GM21619 (cell line): ENCODE measurements around the gene SCN2A.

Experiments
- ATAC-seq: cut with Tn5 transposase; IDR thresholded peaks from one replicate; pipeline ENCODE4 v1.9.1; 2021; ENCODE audit not compliant: unreplicated experiment

The SCN2A gene

DNA sequence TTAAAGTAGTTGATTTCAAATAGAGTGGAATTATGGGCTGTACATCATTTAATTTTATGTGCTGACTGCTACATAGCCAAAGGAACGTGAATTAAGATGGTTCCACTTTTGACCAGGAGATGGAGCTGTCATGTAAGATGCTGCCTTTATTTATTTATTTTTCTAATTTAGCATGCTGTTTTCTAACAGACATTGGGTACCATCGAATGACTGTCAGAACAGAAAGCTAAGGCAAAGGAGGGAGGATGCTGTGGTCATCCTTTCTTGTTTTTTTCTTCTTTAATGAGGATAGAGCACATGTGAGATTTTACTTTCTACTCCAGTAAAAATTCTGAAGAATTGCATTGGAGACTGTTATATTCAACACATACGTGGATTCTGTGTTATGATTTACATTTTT is at the start of gene SCN2A:
Gene SCN2A (plus strand): TSS at position 185 of the 400 bp plus-strand sequence. CDS start 56,410 bp downstream, outside the sequence.
- ATAC-seq = peak; percentile 67

- no peak for ATAC-seq
These were observed 48.0 kb upstream of the SCN2A start for GRCh38 chr2:165191096-165191728.

- ATAC-seq = no peak
These were observed 46.5 kb upstream of the SCN2A start for GRCh38 chr2:165192729-165193128.

DNA sequence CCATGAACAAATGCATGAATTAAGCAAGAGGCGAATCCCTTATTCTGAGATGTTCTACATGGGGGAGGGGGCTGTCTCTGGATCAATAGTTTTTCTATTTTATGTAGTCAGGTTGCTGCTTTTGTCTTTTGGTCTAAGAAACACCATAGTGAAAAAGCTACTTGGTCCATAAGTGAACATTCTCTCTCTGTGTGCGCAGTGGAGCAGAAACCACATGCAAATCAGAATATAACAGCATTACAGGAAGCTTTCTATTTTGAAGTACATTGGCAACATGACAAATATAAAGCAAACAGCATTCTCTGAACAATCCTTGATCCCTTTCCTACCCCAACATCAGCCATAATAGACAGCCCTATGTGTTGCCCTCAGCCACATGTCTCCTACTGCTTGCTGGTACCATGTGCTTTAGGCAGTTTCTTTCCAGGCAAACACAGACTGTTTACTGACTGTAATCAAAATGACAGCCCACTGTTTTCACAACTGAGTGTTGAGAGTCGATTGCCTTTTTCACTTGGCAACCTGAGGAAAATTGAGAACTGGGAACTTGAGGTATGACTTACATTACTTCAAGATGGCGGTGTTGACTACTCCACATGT is 45.9 kb upstream of the SCN2A start:
- peak; percentile 94 for ATAC-seq

DNA sequence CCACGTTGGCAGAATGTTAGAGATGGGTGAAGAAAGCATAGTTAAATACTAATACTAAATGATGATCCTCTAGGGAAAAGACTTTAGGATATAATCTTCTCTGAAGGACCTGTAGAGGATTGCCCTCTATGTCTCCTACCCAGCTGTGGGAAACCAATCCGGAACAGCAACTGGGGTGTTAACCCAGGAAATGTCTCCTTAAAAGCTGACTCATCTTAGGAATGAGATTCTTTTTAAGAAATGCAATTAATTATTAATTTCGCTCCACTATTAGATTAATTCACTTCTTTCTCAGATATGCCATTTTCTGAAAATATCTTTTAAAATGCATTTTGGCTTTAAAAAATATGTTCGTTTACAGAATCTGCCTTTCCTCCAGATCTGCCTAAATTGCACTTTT is 42.8 kb upstream of the SCN2A start:
- no peak for ATAC-seq

GRCh38 chr2:165197346-165197745 is 41.9 kb upstream of the SCN2A start:
- no peak for ATAC-seq

- ATAC-seq = no peak
These were observed 41.0 kb upstream of the SCN2A start for GRCh38 chr2:165198181-165198580.

DNA sequence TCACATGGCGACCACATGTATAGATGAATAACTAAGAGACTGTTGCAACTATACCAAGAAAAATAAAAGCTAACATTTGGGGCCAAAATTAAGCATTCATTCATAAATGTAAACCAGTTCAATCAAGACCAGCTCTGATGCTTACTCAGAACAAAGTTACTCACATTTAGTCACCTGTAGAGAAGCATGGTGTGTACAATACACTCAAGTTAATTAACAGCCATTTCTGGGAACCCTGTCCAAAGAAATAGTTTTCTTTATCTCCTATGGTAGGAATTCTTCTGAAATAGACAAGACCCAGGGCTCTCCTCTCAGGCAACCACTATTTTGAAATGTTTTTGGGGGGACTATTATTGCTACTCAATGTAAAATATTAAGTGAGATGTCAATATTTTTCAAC is 37.0 kb upstream of the SCN2A start:
- ATAC-seq = no peak

DNA sequence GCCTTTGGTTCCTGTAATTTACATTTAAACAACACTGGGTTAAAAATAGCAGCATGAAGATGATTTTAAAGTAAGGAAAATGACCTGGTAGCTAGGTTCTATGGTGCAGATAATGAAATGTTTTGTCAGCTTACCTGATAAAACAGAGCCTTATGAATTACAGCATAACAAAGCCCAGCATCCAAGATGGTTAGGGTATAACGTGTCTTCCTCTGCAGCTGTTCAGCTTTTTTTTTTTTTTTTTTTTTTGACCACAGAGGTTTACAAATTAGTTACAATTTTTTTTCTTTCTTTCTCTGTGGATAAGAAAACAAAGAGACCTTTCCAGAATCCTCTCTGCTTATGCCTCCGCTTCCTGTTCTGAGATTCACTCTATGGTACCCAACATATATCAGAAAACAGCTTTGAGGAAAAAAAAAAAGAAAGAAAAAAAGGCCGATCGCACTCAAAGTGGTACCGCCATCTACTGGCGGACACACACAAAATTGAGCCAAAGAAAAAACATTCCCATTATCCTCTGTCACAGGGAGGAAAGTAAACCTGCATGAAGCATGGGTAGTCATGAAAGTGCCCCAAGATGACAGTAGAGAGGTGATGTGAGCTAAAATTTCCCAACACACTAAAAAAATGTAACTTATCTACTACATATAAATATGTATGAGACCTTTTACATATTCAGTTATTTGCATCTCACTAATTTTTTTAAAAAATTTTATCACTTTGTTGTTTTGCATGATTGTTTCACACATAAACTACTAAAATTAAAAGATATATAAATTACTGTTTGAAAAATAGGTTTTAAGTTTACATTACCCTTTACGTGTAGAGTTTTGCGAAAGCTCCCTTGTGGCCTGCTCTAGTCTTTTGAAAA is 35.3 kb upstream of the SCN2A start, which contains the start of gene SCN3A:
Gene SCN3A (minus strand): TSS at position 362 of the 871 bp plus-strand sequence. CDS start 27,656 bp downstream, outside the sequence.
- ATAC-seq = peak; percentile 78

DNA sequence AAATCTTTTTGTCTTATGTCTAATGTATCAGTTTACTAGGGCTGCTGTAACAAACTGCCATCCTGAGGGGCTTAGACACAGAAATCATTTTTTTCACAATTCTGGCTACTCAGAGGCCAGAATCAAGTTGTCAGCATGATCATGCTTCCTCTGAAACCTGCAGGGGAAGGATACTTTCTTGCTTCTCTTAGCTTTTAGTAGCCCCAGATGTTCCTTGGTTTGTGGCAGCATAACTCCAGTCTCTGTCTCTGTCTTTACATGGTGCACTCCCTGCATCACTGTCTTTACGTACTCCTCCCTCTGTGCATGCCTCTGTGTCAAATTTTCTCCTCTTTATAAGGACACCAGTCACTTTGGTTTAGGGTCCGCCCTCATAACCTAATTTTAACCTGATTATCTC is 33.3 kb upstream of the SCN2A start:
- no peak for ATAC-seq

DNA sequence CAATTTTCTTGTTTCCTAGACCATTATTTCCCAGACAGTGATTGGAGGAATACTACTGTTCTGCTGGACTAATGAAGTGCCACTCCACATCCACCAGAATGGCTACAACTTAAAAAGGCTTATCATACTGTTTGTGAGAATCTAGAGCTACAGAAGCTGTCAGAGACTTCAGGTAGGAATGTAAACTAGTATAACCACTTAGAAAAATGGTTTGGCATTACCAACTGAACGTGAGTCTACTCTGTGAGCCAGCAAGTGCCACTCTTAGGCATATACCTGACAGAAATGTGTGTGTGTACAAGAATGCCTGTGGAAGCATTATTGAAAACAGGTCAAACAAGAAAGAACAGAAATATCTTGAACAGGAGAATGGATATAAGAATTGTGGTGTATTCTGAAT is 31.1 kb upstream of the SCN2A start:
- ATAC-seq = no peak

DNA sequence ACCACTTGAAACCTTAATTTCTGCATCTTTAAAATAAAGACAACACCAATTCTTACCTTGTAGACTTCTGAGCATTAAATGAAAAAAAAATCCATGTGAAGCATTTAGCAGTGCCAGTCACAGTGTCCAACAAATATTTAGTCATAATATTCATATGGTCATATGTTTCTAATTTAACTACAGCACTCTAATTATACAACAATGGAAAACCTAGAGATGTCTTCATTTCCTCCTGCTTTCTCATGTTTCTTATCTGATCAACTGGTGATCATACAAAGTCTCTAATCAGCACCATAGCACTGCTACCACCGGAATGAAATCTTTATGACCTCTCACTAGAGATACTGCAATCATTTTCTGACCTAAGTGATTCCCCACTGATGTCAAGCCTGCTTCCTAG is 25.1 kb upstream of the SCN2A start:
- ATAC-seq = no peak

GRCh38 chr2:165219481-165219880 is 19.7 kb upstream of the SCN2A start:
- no peak for ATAC-seq

DNA sequence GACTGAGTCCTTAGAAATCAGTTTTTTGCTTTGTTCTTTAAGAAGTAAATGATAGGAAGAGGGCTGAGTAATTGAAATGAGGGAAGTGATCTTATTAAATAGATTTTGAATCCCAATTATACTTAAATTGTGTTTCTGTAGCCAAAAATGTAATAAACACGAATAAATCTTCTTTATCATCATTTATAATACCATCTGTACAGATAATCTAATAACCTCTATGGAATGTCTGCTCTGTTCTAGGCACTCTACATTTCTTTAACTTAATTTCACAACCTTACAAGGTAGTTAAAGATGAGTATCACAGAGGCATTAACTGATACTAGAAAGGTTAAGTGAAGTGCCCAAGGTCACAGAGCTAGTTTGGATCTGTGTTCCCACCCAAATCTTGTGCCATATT is 14.3 kb upstream of the SCN2A start:
- no peak for ATAC-seq

- no peak for ATAC-seq
These were observed 11.6 kb upstream of the SCN2A start for GRCh38 chr2:165227571-165227970.

- ATAC-seq = no peak
These were observed 2.2 kb upstream of the SCN2A start for GRCh38 chr2:165237056-165237455.

GRCh38 chr2:165238295-165238694 is 919 bp upstream of the SCN2A start:
- no peak for ATAC-seq

GRCh38 chr2:165239856-165240515 is 772 bp downstream of the SCN2A start:
- ATAC-seq = no peak

- ATAC-seq = no peak
These were observed 1.7 kb downstream of the SCN2A start for GRCh38 chr2:165240916-165241315.

DNA sequence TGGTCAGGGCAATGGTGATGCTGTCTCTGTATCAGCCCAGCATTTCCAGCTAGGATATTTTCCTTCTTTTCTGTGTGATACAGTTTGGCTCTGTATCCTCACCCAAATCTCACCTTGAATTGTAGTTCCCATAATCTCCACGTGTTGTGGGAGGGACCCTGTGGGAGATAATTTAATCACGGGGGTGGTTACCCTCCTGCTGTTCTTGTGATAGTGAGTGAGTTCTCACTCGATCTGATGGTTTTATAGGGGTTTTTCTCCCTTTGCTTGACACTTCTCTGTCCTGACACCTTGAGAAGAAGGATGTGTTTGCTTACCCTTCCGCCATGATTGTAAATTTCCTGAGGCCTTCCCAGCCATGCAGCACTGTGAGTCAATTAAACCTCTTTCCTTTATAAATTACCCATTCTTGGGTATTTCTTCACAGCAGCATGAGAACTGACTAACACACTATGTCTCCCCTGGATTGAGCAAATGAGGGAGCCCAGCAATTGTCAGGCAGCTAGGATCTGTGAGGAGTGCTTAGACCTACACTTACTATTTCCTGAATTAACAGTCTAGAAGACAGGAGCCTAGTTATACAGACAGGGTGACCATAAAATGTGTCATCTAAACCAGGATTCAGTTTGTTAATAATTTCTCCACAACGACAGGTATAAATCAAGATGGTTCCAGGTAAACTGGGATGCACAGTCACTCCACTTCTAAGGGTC is 6.0 kb downstream of the SCN2A start:
- ATAC-seq = no peak

GRCh38 chr2:165248238-165248637 is 9.0 kb downstream of the SCN2A start:
- ATAC-seq = no peak
